22Rv1 (cell line): ENCODE results near the gene COL4A2.

Experiments used
- ZFX ChIP-seq: fragments of 450-650 bp; IDR thresholded peaks from 2 replicates; pipeline ENCODE4 v1.6.1; 2017; ENCODE audit warnings: antibody characterized with exemption, borderline replicate concordance
- TF ChIP-seq, protein P1 (sequence below): fragments of 450-650 bp; IDR thresholded peaks from 2 replicates; pipeline ENCODE4 v1.5.1; 2017; ENCODE audit warnings: mild to moderate bottlenecking

DNA sequence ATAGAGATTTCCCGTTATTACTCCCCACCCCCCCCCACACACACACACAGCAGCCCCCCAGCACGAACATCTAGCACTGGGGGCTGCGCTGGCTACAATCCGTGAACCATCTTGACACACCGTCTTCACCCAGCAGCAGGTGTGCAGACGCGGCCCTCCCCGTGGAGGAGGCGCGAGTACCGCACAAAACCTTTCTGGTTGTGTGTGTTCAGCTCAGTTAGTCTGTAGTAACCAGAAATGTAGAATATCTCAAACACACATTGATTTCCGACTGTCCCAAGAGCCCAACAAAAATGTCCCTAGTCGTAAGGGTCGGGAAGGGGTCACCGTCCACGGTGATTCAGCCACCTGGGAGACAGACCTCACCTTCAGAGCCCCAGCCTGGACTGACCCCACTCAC lies 131.7 kb downstream of the COL4A2 start:
- TF ChIP-seq, protein P1, sequence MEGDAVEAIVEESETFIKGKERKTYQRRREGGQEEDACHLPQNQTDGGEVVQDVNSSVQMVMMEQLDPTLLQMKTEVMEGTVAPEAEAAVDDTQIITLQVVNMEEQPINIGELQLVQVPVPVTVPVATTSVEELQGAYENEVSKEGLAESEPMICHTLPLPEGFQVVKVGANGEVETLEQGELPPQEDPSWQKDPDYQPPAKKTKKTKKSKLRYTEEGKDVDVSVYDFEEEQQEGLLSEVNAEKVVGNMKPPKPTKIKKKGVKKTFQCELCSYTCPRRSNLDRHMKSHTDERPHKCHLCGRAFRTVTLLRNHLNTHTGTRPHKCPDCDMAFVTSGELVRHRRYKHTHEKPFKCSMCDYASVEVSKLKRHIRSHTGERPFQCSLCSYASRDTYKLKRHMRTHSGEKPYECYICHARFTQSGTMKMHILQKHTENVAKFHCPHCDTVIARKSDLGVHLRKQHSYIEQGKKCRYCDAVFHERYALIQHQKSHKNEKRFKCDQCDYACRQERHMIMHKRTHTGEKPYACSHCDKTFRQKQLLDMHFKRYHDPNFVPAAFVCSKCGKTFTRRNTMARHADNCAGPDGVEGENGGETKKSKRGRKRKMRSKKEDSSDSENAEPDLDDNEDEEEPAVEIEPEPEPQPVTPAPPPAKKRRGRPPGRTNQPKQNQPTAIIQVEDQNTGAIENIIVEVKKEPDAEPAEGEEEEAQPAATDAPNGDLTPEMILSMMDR: no peak
- no peak for TF ChIP-seq ZFX
